HG03520 (cell line): ENCODE data around the gene ABHD1.

Experiments used
- ATAC-seq: cut with Tn5 transposase; IDR thresholded peaks from one replicate; pipeline ENCODE4 v1.9.1; 2021; ENCODE audit warnings: mild to moderate bottlenecking, moderate library complexity; ENCODE audit not compliant: unreplicated experiment

The ABHD1 gene

DNA sequence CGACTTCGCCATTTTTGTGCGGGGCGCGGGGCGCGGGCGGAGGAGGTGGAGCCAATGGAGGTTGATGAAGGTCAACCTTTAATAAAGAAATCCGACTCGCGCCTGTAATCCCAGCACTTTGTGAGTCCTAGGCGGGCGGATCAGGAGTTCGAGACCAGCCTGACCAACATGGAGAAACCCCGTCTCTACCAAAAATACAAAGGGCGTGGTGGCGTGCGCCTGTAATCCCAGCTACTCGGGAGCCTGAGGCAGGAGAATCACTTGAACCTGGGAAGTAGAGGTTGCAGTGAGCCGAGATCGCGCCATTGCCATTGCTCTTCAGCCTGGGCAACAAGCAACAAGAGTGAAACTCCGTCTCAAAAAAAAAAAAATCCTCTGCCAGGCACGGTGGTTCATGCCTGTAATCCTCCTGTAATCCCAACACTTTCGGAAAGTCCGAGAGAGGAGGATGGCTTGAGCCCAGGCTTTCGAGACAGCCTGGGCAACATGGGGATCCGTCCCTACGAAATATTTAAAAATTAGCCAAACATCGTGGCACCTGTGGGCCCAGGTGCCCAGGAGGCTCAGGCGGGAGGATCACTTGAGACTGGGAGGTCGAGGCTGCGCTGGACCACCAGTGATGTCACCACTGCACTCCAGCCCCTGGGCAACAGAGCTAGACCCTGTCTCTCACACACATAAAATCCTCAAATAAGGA lies 11.3 kb downstream of the ABHD1 start:
- ATAC-seq = no peak

DNA sequence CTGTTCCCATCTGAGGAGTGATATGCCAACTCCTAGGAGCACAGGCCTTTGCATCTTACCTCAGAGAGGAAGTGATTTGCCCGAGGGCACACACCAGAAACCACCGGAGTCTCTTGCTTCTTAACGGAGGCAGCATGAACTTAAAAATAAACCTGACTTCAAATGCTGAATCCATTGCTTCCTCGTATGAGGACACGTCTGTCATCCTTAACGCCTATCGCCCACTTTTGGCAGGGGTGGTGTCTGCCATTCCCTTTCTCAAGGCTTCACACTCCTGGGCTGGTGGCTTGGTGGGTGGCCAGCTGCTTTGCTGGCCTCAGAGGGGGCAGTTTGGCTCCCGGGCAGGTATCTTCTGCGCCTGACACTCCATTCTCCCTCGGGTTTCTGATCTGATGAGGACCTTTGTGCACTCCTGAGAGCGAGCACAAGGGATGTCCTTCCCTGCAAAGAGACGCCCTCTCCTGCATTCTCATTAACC lies 11.9 kb downstream of the ABHD1 start:
- no peak for ATAC-seq

DNA sequence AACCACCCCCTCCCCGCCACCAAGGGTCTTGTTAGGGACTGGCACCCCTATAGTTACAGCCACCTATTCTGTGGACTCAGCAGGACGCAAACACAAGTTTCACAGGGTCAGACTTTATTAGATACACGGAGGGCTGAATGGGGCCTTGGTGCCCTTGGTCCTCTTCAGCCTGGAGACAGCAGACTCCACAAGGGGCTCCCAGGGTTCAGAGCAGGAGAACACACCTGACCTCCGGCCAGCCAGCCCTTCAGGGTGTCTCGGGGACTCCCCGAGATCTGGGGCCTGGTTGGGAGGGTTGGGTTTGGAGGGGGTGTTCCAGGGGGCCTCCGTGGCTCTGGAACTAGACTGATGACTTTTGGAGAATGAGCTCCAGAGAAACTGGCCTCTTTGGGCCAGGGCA lies 13.1 kb downstream of the ABHD1 start:
- no peak for ATAC-seq

DNA sequence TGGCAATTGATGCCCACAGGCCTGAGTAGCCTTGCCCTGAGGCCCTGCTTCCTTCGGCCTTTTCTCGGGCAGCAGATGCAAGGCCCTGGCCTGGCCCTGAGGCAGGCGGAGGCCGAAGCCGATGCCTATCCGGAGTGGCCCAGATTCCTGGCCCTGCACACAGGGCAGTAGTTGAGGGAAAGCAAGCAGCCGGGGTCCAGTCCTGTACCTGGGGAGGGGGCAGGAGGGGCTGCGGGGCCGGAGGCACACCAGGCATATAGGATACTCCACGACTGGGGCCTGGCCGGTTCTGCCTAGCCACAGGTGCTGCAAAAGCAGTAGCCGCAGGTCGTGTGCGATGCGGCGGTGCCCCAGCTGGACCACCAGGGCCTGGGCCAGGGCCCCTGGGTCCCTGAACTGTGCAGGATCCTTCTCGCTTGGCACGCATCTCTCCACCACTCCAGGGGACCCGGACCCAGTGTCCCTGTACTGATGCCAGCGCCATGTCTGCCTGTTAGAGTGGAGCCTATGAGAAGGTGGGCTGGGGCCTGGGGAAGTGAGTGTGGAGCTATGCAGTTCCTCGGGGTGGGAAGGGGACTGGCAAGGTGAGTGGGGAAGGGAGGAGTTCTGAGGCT lies 13.8 kb downstream of the ABHD1 start:
- ATAC-seq = no peak

DNA sequence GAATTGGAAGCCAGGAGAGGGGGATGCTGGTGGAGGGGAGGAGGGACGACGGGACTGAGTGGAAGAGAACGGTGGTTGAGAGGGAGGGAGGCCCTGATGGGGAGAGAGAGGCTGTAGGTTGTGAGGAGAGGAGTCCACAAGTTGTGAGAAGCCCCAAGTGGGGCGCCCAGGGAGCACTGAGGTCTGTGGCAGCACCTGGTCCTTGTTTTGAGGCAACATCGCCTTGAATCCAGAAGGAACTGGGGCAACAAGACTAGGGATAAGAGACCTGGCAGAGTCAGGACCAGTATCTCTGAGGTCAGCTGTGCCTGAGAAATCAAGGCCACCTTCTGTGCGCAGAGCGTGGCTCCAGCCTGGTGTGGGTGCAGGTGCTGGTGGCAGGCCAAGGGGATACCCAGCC lies 14.5 kb downstream of the ABHD1 start:
- no peak for ATAC-seq

- ATAC-seq = no peak
Observed at GRCh38 chr2:27139310-27139709, 15.7 kb downstream of the ABHD1 start, which contains the start of gene PRR30. PRR30 (minus strand) TSS chr2:27139410; CDS start chr2:27138329, 1,081 bp downstream.

DNA sequence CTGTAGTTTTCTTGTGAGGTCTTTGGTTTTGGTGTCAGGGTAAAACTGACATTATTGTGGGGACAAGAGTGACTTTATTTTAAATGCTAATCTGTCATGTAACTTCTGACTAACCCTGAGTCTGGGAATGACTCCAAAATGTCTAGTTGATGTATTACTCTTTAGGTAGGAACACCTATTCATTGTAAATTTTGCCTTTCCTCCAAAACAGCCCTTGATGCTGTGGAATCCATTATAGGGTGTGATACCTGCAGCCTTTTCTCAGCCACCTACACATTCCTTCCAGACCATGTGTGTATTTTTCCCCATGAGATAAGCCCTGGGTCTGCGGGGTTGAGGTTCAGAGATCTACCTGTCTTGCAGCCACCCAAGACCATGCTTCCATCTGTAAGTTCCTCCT lies 19.7 kb downstream of the ABHD1 start:
- no peak for ATAC-seq

DNA sequence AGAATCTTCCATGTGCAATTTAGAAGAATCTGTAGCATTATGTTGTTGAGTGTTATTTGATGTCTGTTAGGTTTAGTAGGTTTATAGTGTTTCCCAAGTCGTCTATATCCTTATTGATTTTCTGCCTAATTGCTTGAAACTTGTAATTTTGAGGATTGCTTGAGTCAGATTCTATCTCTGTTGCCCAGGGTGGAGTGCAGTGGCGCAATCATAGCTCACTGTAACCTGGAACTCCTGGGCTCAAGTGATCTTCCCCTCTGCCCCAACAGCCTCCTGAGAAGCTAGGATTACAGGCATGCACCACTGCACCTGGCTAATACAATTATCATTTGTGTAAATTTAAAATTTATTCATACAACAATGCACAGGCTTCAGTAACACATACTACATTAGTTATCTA lies 22.1 kb downstream of the ABHD1 start:
- ATAC-seq = no peak

DNA sequence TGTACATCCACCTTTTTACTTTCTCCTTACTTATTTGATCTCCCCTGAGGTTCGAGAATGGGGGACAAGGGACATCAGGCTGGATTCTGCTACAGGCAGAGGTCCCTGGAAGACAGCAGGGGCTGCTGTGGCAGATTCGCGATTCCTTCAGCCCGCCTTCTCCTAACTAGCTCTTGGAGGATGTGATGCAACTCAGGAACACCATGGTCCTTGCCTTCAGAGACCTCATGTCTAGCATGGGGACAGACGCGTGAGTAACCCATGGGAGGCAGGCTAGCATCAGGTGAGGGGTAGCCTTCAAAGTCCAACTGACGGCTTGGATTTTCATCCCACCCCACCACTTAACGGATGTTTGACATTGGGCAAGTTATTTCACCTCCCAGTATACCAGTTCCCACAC lies 24.3 kb downstream of the ABHD1 start:
- ATAC-seq = no peak

DNA sequence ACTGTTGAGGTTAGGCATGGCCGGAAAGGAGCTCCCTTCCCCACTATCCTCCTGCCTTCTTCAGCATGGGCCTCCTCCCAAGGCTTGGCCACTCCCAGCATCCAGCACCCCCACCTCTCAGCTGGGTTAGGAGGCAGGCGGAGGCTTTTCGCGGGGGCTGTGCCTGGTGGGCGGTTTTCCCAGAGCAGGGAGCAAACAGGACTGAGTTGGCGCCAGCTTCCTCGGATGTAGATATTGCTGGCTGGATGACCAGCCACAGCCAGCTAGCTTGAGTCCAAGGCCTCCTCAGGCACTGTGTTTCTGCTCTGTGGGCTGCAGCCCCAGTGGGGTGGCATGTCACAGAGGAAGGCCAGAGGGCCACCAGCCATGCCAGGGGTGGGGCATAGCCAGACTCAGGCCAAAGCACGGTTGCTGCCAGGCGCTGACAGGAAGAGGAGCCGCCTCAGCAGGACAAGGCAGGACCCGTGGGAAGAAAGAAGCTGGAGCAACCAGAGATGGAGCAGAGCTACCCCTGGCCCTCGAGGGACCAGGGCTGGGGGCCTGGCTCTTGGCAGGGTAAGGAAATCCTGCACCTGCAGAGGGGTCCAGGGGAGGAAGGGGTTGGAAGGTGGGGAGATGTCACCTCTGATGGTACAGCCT lies 25.3 kb downstream of the ABHD1 start, which contains the start of gene TCF23:
Gene TCF23 (plus strand): TSS at position 204 of the 639 bp plus-strand sequence. CDS start 130 bp downstream, at position 334.
- no peak for ATAC-seq

- no peak for ATAC-seq
Observed at GRCh38 chr2:27149570-27150405, 26.2 kb downstream of the ABHD1 start.

DNA sequence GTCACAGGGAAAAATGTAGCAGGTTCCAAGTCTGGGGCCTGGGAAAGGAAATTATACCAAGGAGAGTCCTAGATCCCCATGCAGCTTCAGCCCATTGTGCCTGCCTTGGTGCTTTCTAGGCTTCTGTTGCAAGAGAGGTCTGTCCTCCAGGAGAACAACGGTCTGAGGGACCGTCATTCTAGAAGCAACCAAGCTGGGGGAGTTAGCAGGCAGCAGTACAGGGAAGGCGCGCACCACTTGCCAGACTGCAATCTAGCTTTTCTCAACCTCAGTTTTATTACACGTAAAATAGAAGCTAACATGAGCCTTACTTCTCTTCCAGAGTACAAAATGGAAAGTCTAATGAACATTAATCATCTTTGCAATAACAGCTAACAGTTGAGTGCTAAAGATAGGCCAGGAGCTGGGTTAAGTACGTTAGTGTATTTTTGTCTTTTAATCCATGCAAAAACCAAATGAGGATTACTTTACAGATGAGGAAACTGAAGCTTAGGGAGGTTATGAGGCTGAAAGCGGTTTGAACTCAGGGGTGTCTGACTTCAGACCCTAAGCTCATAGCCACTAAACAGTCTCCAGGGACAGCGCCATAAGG lies 27.1 kb downstream of the ABHD1 start:
- ATAC-seq = no peak

DNA sequence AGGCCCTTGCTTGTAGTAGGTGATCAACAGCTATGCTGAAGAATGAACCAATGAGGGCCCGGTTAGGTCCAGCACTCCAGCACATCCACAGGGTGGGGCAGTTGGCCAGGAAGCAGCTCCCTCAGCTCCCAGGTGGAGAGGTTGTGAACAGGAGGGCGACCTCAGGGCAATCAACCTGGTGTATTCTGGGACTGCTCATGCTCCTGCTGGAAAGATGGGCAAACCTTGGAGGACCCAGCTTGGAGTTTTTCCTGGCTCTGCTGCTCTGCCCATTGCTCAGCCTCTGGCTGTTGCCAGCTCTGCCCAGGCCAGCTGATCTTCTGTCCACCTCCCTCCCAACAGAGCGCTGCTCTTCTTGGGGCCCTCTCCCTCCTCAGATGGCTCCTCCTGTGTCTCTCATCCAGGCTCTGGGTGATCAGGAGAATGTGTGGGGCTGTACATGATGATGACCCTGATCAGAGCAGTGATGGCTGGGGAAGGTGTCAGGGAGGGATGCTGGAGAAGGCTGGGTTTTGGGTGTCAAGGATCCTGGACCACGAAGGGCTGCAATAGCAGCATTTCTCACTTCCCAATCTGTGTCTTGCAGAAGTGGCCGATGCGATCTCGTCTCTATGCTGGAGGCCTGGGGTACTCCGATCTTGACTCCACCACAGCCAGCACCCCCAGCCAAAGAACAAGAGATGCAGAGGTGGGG lies 28.6 kb downstream of the ABHD1 start:
- no peak for ATAC-seq

DNA sequence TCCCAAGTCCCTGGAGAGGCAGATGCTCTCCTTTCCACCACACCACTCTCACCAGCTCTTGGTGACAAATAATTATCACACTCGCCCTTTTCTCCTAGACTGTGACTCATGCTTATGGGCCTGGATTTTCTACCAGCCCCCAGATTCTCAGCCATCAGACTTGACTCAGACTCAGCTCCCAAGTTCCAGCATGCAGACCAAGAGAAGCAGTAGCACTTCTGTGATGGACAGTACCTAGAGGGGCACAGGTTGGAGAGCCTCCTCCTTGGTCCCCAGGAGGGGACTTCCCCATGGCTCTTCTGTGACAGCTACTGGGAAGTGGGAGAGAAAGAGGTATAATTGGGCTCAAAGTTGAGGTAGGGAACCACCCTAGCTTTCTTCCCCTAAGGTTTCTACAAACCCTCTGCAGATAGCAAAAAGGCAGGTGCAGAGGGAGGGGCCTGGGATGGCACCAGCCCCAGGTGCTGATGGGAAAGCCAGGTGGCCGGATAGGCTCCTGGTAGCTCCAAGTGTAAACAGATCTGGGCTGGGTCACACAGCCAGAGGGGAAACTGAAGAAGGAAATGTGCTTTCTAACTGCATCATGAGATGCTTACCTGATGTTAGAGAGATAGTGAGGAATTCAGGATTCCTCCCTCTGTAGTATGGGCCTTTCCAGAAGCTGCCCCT lies 29.3 kb downstream of the ABHD1 start:
- ATAC-seq = no peak

DNA sequence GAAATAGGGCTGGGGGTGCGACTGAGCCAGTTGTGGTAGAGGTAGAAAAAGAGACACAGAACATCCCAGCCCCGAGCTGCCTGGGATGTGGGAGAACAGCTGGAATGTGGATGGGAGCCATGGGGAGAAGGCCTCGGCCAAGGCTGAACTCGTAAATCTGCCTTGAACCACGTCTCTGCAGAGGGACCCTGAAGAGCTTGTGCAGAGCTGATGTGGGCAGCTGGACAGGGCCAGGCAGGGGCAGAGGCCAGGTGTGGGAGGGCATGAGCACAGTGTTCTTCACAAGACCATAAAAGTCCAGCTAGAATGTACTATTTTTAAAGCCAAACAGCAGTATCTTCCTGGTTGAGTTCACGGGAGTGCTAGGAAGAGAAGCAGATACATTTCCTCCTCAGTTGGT lies 30.9 kb downstream of the ABHD1 start:
- no peak for ATAC-seq

- ATAC-seq = no peak
Observed at GRCh38 chr2:27155069-27155520, 31.5 kb downstream of the ABHD1 start.

DNA sequence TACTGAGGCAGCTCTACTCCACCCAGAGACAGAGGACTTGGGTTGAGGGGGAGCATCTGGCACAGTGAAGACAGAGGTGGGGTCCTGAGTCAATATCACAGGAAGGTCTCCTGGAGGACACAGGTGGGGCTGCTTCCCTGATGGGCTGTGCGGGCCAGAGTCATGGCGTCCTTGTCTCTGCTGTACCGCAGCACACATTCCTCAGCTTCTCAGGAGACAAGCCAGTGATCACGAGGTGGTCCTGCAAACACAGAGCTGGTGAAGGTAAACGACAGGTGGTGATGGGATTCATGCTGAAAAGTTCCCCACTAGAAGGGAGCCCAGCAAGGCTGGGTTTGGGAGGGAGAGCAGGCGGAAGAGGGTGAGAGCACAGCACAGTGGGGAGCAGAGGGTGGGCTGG lies 34.9 kb downstream of the ABHD1 start:
- no peak for ATAC-seq

GRCh38 chr2:27159271-27159670 lies 35.7 kb downstream of the ABHD1 start:
- ATAC-seq = no peak

DNA sequence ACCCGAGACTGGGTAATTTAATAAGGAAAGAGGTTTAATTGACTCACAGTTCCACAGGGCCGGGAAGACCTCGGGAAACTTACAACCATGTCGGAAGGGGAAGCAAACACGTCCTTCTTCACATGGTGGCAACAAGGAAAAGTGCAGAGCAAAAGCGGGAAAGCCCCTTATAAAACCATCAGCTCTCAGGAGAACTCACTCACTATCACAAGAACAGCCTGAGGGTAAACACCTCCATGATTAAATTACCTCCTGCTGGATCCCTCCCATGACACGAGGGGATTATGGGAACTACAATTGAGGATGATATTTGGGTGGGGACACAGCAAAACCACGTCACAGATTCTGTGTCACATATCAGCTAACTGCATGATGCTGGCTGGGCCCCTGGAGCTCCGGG lies 36.6 kb downstream of the ABHD1 start:
- ATAC-seq = no peak
